NAMALWA (cell line): ENCODE results near the gene CLMP.
"Not testable (repeated sequence)": the region's sequence is repeated elsewhere in the genome, so short reads cannot be mapped to it uniquely, and the experiment has no call there.

Experiments used
- DNase-seq: peaks from one replicate; pipeline ENCODE4 v3.0.0-alpha.2; 2015; ENCODE audit warnings: low spot score

CLMP gene

GRCh38 chr11:123217897-123218296 lies 22.8 kb upstream of the CLMP start:
- DNase-seq: no peak

- no peak for DNase-seq
Measured at GRCh38 chr11:123216249-123216648, 21.2 kb upstream of the CLMP start.

GRCh38 chr11:123214940-123215339 lies 19.9 kb upstream of the CLMP start:
- no peak for DNase-seq

- no peak for DNase-seq
Measured at GRCh38 chr11:123214396-123214795, 19.3 kb upstream of the CLMP start.

GRCh38 chr11:123213307-123213771 lies 18.3 kb upstream of the CLMP start:
- DNase-seq: no peak

GRCh38 chr11:123212406-123212805 lies 17.4 kb upstream of the CLMP start:
- DNase-seq: no peak

- no peak for DNase-seq
Measured at GRCh38 chr11:123211981-123212380, 16.9 kb upstream of the CLMP start.

- no peak for DNase-seq
Measured at GRCh38 chr11:123211149-123211852, 16.3 kb upstream of the CLMP start.

GRCh38 chr11:123209591-123209990 lies 14.5 kb upstream of the CLMP start:
- no peak for DNase-seq

GRCh38 chr11:123206791-123207434 lies 11.9 kb upstream of the CLMP start:
- no peak for DNase-seq

- DNase-seq: not testable (repeated sequence)
Measured at GRCh38 chr11:123206055-123206454, 11.0 kb upstream of the CLMP start.

- DNase-seq: no peak
Measured at GRCh38 chr11:123203934-123204333, 8.9 kb upstream of the CLMP start.

- DNase-seq: no peak
Measured at GRCh38 chr11:123203471-123203870, 8.4 kb upstream of the CLMP start.

- no peak for DNase-seq
Measured at GRCh38 chr11:123202155-123203151, 7.4 kb upstream of the CLMP start.

- DNase-seq: no peak
Measured at GRCh38 chr11:123200264-123200663, 5.2 kb upstream of the CLMP start.

GRCh38 chr11:123197711-123198110 lies 2.7 kb upstream of the CLMP start:
- DNase-seq: no peak

GRCh38 chr11:123196060-123196714 lies 1.1 kb upstream of the CLMP start:
- DNase-seq: no peak

GRCh38 chr11:123194337-123195187 lies 486 bp downstream of the CLMP start:
- no peak for DNase-seq

- DNase-seq: no peak
Measured at GRCh38 chr11:123193742-123194141, 1.3 kb downstream of the CLMP start.

GRCh38 chr11:123191939-123192338 lies 3.1 kb downstream of the CLMP start:
- DNase-seq: no peak

- no peak for DNase-seq
Measured at GRCh38 chr11:123190518-123190917, 4.5 kb downstream of the CLMP start.
